ENCODE results near the gene RPL10L.

DNA sequence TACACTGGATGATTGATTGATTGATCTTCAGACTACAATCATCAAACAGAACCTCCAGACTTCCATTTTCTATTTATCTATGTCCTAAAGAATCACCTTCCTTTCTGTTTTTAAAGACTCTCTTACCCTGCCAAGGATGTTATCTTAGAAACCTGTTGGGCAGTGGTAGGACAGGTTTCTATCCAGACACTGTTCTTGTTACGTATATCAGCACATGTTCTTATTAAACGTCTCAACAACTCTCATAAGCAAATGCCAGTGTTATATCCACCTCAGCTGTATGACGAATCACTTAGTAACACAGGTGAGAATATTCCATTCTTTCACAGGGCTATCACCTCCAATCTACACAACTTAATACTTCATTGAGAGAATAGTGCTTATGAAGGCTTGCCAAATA lies 40.2 kb upstream of the RPL10L start:
- TF ChIP-seq TARDBP (CRISPR knock-in tag; IDR thresholded peaks at IDR 0.05) (no peak), STAG1 (CRISPR knock-in tag; IDR thresholded peaks at IDR 0.05) (no peak), SP1 (IDR thresholded peaks at IDR 0.05) (no peak), SP1 (CRISPR knock-in tag; IDR thresholded peaks at IDR 0.05) (no peak), ZNF883 (CRISPR knock-in tag; IDR thresholded peaks at IDR 0.05; ENCODE audit: not compliant biosample characterization) (no peak), POLR2A (IDR thresholded peaks at IDR 0.05; ENCODE audit: insufficient read depth in 1 of 2, low read depth in 2 of 2, low read length in 2 of 2) (no peak), GABPB1 (CRISPR knock-in tag; IDR thresholded peaks at IDR 0.05) (no peak), SAP130 (CRISPR knock-in tag; IDR thresholded peaks at IDR 0.05; ENCODE audit: low read depth) (no peak), TCF12 (IDR thresholded peaks at IDR 0.05) (no peak), TCF12 (CRISPR knock-in tag; IDR thresholded peaks at IDR 0.05) (no peak)

All from HepG2 (cell line).